Mammary epithelial cell (primary cell): ENCODE results near the gene GLI1.

Experiments
- CTCF ChIP-seq, 2 donors: IDR thresholded peaks in 1 of 2; conservative IDR thresholded peaks in 1 of 2; 2 replicates each; pipeline ENCODE4 v1.5.1; 2011 to 2012; ENCODE audit warnings: inconsistent platforms in 2 of 2, low read length in 2 of 2, mild to moderate bottlenecking in 2 of 2, control low read depth in 1 of 2, low read depth in 1 of 2; ENCODE audit not compliant: insufficient read depth in 1 of 2; ENCODE audit errors: extremely low read depth in 1 of 2
- EZH2 ChIP-seq: IDR thresholded peaks from 2 replicates; pipeline ENCODE4 v1.6.1; 2012; ENCODE audit warnings: low read length, inconsistent platforms, borderline replicate concordance

GRCh38 chr12:57454213-57454565, 5.4 kb upstream of the GLI1 start:
- TF ChIP-seq CTCF (conservative IDR thresholded peaks at IDR 0.05 in 1 of 2, IDR thresholded peaks at IDR 0.05 in 1 of 2; ENCODE audit: extremely low read depth in 1 of 2, insufficient read depth in 1 of 2, low read depth in 1 of 2, low read length in 2 of 2) (no peak), EZH2 (no peak)
